Measurements from ENCODE around the gene FAM180A.

DNA sequence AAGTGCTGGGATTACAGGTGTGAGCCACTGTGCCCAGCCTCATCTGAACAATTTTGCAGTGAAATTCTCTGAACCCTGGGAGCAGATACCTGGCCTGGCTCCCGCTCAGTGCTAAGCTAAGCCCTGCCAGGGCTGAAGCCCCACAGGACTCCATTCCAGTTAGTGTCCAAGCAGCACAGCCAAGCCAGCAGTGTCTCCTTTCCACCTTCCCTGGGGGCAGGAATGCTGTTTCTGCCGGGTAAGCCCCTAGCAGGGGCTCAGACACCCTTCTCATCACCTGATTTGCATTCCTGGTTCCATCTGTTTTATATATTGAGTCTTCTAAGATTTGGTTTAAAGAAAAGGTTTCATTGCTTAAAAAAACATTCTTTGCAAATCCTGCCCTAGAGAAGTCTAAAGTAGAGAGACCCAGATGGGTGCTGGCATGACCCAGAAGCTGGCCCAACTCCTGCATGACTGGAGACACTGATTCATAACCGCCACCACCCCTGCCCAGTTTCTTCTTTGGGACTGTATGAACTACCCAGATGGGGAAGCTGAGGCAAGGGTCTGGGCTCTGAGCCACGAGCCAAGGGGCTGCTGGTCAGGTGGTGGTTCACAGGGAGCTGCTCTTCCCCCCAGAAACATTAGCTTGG is 34.7 kb downstream of the FAM180A start:
- no peak for TF ChIP-seq EZH2phosphoT487 (IDR thresholded peaks at IDR 0.05; ENCODE audit: low read depth)
- TF ChIP-seq, protein P1, sequence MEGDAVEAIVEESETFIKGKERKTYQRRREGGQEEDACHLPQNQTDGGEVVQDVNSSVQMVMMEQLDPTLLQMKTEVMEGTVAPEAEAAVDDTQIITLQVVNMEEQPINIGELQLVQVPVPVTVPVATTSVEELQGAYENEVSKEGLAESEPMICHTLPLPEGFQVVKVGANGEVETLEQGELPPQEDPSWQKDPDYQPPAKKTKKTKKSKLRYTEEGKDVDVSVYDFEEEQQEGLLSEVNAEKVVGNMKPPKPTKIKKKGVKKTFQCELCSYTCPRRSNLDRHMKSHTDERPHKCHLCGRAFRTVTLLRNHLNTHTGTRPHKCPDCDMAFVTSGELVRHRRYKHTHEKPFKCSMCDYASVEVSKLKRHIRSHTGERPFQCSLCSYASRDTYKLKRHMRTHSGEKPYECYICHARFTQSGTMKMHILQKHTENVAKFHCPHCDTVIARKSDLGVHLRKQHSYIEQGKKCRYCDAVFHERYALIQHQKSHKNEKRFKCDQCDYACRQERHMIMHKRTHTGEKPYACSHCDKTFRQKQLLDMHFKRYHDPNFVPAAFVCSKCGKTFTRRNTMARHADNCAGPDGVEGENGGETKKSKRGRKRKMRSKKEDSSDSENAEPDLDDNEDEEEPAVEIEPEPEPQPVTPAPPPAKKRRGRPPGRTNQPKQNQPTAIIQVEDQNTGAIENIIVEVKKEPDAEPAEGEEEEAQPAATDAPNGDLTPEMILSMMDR (IDR thresholded peaks at IDR 0.05; ENCODE audit: low read depth, low read length): no peak

Data from OCI-LY3 (cell line).